ENCODE results near the gene KCNJ2.

DNA sequence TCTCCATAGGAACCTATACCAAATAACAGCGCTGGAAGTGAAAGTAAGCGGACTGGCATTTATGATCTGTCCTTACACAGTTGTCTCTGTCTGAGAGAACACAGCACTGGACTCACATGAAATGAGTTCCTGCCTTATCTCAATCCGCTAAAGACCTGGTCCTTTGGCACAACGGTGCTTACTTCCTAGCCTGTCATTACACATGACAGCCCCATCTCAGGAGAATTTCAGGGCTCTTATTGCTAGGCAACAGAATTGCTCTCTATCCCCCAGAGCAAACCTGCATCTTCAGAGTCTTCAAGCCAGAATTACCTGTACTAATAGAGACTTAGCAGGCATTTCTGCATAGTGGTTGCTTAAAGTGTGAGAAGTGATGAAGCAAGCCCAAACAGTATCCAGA is 4.3 kb downstream of the KCNJ2 start:
- TF ChIP-seq, protein P1, sequence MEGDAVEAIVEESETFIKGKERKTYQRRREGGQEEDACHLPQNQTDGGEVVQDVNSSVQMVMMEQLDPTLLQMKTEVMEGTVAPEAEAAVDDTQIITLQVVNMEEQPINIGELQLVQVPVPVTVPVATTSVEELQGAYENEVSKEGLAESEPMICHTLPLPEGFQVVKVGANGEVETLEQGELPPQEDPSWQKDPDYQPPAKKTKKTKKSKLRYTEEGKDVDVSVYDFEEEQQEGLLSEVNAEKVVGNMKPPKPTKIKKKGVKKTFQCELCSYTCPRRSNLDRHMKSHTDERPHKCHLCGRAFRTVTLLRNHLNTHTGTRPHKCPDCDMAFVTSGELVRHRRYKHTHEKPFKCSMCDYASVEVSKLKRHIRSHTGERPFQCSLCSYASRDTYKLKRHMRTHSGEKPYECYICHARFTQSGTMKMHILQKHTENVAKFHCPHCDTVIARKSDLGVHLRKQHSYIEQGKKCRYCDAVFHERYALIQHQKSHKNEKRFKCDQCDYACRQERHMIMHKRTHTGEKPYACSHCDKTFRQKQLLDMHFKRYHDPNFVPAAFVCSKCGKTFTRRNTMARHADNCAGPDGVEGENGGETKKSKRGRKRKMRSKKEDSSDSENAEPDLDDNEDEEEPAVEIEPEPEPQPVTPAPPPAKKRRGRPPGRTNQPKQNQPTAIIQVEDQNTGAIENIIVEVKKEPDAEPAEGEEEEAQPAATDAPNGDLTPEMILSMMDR (IDR thresholded peaks at IDR 0.05) = no peak
- no peak for TF ChIP-seq POLR2AphosphoS5 (IDR thresholded peaks at IDR 0.05; ENCODE audit: low read depth, low read length)
